NOMO-1 treated with dmso at 0.1 percent for 144 hours (cell line): ENCODE measurements around the gene STAT2.

Experiments
- DNase-seq: peaks from one replicate; lab custom pipeline; 2025; ENCODE audit not compliant: unreplicated experiment; lab: John Stamatoyannopoulos, UW

STAT2 gene

GRCh38 chr12:56297400-56297799 is 62.5 kb downstream of the STAT2 start:
- DNase-seq = no peak

- DNase-seq = no peak
These were observed 63.6 kb downstream of the STAT2 start for GRCh38 chr12:56296295-56296694.

GRCh38 chr12:56293795-56294194 is 66.1 kb downstream of the STAT2 start:
- no peak for DNase-seq
